HL-60/S4 treated with phorbol 12-myristate 13-acetate at 8.2 ng/mL for 4 days and 3 days (cell line): ENCODE measurements around the gene OPCML.

ENCODE experiments used
- in situ Hi-C: fragments of 300-500 bp; cut with MboI; formaldehyde crosslinking; loops from 2 replicates; pipeline ENCODE4 v1.15.0; 2022; ENCODE audit warnings: low sequenced_read_pairs

The OPCML gene

GRCh38 chr11:133541021-133541719, 8.9 kb upstream of the OPCML start:
- in situ Hi-C loops = no loop called here

GRCh38 chr11:133536198-133536597, 3.9 kb upstream of the OPCML start:
- in situ Hi-C loops = no loop called here

- in situ Hi-C loops = no loop called here
Measured at GRCh38 chr11:133533205-133533604, 904 bp upstream of the OPCML start.

- in situ Hi-C loops = no loop called here
Measured at GRCh38 chr11:133531458-133531857, 843 bp downstream of the OPCML start.

GRCh38 chr11:133530501-133530835, 1.8 kb downstream of the OPCML start:
- in situ Hi-C loops = no loop called here

GRCh38 chr11:133529807-133530500, 2.3 kb downstream of the OPCML start:
- in situ Hi-C loops = no loop called here

- in situ Hi-C loops = no loop called here
Measured at GRCh38 chr11:133526790-133527189, 5.5 kb downstream of the OPCML start.

- in situ Hi-C loops = no loop called here
Measured at GRCh38 chr11:133525976-133526375, 6.3 kb downstream of the OPCML start.

- in situ Hi-C loops = no loop called here
Measured at GRCh38 chr11:133524488-133524887, 7.8 kb downstream of the OPCML start.

- in situ Hi-C loops = no loop called here
Measured at GRCh38 chr11:133522344-133522743, 10.0 kb downstream of the OPCML start.

GRCh38 chr11:133521502-133521901, 10.8 kb downstream of the OPCML start:
- in situ Hi-C loops = no loop called here

GRCh38 chr11:133520707-133521106, 11.6 kb downstream of the OPCML start:
- in situ Hi-C loops = no loop called here

- in situ Hi-C loops = no loop called here
Measured at GRCh38 chr11:133519560-133519959, 12.7 kb downstream of the OPCML start.

GRCh38 chr11:133518702-133519264, 13.5 kb downstream of the OPCML start:
- in situ Hi-C loops = no loop called here

GRCh38 chr11:133516845-133517244, 15.5 kb downstream of the OPCML start:
- in situ Hi-C loops = no loop called here

- in situ Hi-C loops = no loop called here
Measured at GRCh38 chr11:133515107-133515506, 17.2 kb downstream of the OPCML start.

GRCh38 chr11:133509924-133510697, 22.2 kb downstream of the OPCML start:
- in situ Hi-C loops = no loop called here

- in situ Hi-C loops = no loop called here
Measured at GRCh38 chr11:133508468-133508867, 23.8 kb downstream of the OPCML start.

GRCh38 chr11:133507185-133507584, 25.1 kb downstream of the OPCML start:
- in situ Hi-C loops = no loop called here

- in situ Hi-C loops = no loop called here
Measured at GRCh38 chr11:133506551-133507094, 25.7 kb downstream of the OPCML start.

- in situ Hi-C loops = no loop called here
Measured at GRCh38 chr11:133506023-133506422, 26.3 kb downstream of the OPCML start.
